Central memory CD8-positive, alpha-beta T cell (primary cell): ENCODE results near the gene PAFAH1B2.
"Not testable (repeated sequence)": the region's sequence is repeated elsewhere in the genome, so short reads cannot be mapped to it uniquely, and the experiment has no call there.

ENCODE experiments used
- ATAC-seq: fragments of 150-1000 bp; cut with Tn5 transposase; replicated peaks from 2 replicates; pipeline ENCODE4 v1.10.0; 2022; ENCODE audit warnings: mild to moderate bottlenecking, moderate FRiP score, moderate number of reproducible peaks; ENCODE audit not compliant: poor library complexity, severe bottlenecking; ENCODE audit errors: extremely low read depth
- DNase-seq, 2 donors: peaks; one replicate each; pipeline ENCODE4 v3.0.0; 2021; ENCODE audit warnings: low spot score in 2 of 2
- H3K27ac Mint-ChIP-seq: one replicate; pipeline ENCODE4 v1.8.0; 2022; ENCODE audit warnings: low read depth, mild to moderate bottlenecking, moderate library complexity, mixed read lengths
- H3K27me3 Mint-ChIP-seq: one replicate; pipeline ENCODE4 v1.8.0; 2022; ENCODE audit warnings: mixed read lengths
- H3K36me3 Mint-ChIP-seq: one replicate; pipeline ENCODE4 v1.8.0; 2022; ENCODE audit warnings: mild to moderate bottlenecking, moderate library complexity, mixed read lengths; ENCODE audit not compliant: insufficient read depth
- H3K4me1 Mint-ChIP-seq: one replicate; pipeline ENCODE4 v1.8.0; 2022; ENCODE audit warnings: mixed read lengths
- H3K4me3 Mint-ChIP-seq: one replicate; pipeline ENCODE4 v1.8.0; 2022; ENCODE audit warnings: mild to moderate bottlenecking, moderate library complexity, mixed read lengths
- H3K9me3 Mint-ChIP-seq: one replicate; pipeline ENCODE4 v1.8.0; 2022; ENCODE audit warnings: mixed read lengths

PAFAH1B2 gene

DNA sequence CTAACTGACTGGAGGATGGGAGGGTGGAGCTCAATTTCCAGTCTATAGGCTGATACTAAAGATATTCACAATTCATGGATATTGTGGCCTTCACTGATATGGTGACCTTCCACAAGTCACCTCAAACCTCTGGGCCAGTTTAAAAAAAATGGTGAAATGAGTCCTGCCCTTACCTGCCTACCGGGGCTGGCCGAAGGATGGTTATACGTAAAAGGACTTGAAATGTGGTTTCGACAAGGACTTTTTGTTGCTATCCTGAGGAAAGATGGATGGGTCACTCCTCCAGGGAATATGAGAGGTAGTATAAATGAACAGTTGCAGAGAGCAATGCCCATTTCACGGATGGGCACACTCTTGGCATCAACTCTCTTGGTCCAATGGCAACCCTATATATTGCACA, 63.4 kb downstream of the PAFAH1B2 start:
- Mint-ChIP-seq H3K4me1 (peaks cover 16% of the 10 kb centered on the region), H3K36me3 (peaks cover 40% of the 10 kb centered on the region)
- DNase-seq, ATAC-seq, H3K27ac Mint-ChIP-seq, H3K27me3 Mint-ChIP-seq, H3K4me3 Mint-ChIP-seq, H3K9me3 Mint-ChIP-seq: not testable (repeated sequence)

DNA sequence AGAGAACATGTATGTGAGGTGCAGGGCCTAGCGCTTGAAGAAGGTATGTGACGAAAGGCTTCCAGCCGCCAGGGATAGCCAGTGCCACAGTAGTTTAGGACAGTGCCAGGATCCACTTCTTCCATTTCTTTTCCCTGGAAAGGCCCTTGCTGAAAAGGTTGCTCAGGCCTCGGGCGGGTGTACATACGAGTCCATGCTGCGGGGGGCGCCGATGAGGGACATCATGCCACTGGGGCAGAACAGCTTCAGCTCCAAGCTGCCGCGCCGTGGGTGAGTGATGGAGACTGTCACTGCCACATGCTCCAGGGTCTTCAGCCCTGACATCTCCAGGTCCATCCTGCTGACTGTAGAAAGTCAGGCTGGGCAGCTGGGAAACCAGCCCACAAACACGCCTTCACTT, 64.6 kb downstream of the PAFAH1B2 start:
- not testable (repeated sequence) for ATAC-seq, H3K27ac Mint-ChIP-seq, DNase-seq, H3K9me3 Mint-ChIP-seq, H3K4me3 Mint-ChIP-seq, H3K27me3 Mint-ChIP-seq, H3K4me1 Mint-ChIP-seq
- peaks cover 47% of the 10 kb centered on the region for H3K36me3 Mint-ChIP-seq

- not testable (repeated sequence) for DNase-seq, H3K9me3 Mint-ChIP-seq, ATAC-seq, H3K27me3 Mint-ChIP-seq, H3K4me3 Mint-ChIP-seq
- Mint-ChIP-seq H3K4me1 (peaks cover 12% of the 10 kb centered on the region), H3K27ac (peak overlapping the region; percentile 10), H3K36me3 (peaks cover 51% of the 10 kb centered on the region)
Observed at GRCh38 chr11:117209351-117210125, 65.5 kb downstream of the PAFAH1B2 start.

DNA sequence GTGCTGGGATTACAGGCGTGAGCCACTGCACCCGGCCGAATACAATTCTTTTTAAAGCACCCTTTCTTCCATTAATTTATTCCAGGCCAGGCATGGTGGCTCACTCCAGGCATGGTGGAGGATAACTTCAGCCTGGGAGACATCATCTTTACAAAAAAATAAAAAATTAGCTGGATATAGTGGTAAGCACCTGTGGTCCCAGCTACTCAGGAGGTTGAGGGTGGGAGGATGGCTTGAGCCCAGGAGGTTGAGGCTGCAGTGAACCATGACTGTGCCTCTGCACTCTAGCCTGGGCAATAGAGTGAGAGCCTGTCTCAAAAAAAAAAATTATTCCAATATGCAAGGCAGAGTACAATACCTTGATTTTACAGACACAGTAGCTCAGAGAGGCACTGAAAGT, 66.5 kb downstream of the PAFAH1B2 start:
- peaks cover 52% of the 10 kb centered on the region for H3K36me3 Mint-ChIP-seq
- DNase-seq (no peak), ATAC-seq (no peak)
- no peaks in the 10 kb centered on the region for H3K9me3 Mint-ChIP-seq
- no peaks in the 10 kb centered on the region for H3K27me3 Mint-ChIP-seq
- H3K4me3 Mint-ChIP-seq = no peak overlapping the region
- peaks cover 15% of the 10 kb centered on the region for H3K4me1 Mint-ChIP-seq
- H3K27ac Mint-ChIP-seq = no peak overlapping the region

- H3K9me3 Mint-ChIP-seq = no peaks in the 10 kb centered on the region
- H3K36me3 Mint-ChIP-seq = peaks cover 72% of the 10 kb centered on the region
- no peak for ATAC-seq
- H3K27ac Mint-ChIP-seq = no peak overlapping the region
- DNase-seq = no peak
- H3K4me1 Mint-ChIP-seq = peaks cover 24% of the 10 kb centered on the region
- H3K27me3 Mint-ChIP-seq = no peaks in the 10 kb centered on the region
- no peak overlapping the region for H3K4me3 Mint-ChIP-seq
Observed at GRCh38 chr11:117212697-117213355, 68.7 kb downstream of the PAFAH1B2 start.

- H3K9me3 Mint-ChIP-seq = no peaks in the 10 kb centered on the region
- H3K27me3 Mint-ChIP-seq = no peaks in the 10 kb centered on the region
- no peak overlapping the region for H3K4me3 Mint-ChIP-seq
- ATAC-seq (no peak), DNase-seq (no peak)
- no peak overlapping the region for H3K27ac Mint-ChIP-seq
- peaks cover 82% of the 10 kb centered on the region for H3K36me3 Mint-ChIP-seq
- H3K4me1 Mint-ChIP-seq = peaks cover 31% of the 10 kb centered on the region
Observed at GRCh38 chr11:117214404-117215110, 70.5 kb downstream of the PAFAH1B2 start.

DNA sequence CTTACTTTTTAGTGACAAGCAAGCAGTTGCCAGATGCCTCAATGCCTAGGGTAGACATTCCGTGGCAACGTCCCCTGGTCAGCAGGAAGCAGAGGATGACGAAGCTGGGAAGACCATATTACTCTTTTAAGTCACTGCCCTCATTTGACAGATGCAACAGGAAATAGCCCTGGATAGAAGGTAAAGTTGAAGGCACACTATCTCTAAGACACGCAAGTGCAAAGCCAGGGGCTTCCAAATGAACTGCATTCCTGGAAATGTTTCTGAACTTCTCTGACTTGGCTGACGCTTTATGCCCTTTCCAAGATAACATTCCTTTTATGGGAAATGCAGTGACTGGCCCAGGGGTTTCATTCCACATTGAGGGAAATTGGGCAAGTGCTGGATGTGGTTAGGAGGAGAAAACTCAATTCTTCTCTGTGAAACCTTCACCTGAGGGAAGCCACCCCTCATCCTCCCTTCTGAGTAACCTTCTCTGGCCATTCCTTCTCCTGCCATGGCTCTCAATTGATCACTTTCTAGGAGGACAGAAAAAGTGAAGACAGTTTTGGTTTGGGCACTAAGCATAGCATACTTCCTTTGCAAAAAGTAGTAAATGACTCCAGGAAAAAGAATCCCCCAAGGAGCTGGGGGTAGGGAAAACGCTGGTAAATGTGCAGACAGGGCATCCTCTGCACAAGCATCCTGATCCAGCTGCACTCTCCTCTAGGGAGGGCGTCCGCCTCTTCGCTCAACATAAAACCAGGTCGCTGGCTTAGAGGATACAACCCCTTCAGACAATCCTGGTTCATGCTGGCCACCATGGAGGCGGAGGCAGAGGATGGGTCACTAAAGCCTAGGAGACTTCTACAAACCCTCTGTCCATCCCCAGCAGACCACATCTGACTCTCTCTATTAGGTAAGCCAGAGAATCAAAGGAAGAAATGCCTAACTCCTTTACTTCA, 73.3 kb downstream of the PAFAH1B2 start:
- peaks cover 36% of the 10 kb centered on the region for H3K4me1 Mint-ChIP-seq
- DNase-seq (no peak), ATAC-seq (no peak)
- H3K36me3 Mint-ChIP-seq = peaks cover 81% of the 10 kb centered on the region
- H3K27me3 Mint-ChIP-seq = no peaks in the 10 kb centered on the region
- no peaks in the 10 kb centered on the region for H3K9me3 Mint-ChIP-seq
- H3K4me3 Mint-ChIP-seq = no peak overlapping the region
- H3K27ac Mint-ChIP-seq = no peak overlapping the region

GRCh38 chr11:117218133-117218915, 74.2 kb downstream of the PAFAH1B2 start:
- H3K27ac Mint-ChIP-seq = peak overlapping the region; percentile 44
- peaks cover 37% of the 10 kb centered on the region for H3K4me1 Mint-ChIP-seq
- no peaks in the 10 kb centered on the region for H3K27me3 Mint-ChIP-seq
- DNase-seq = no peak
- H3K36me3 Mint-ChIP-seq = peaks cover 78% of the 10 kb centered on the region
- no peaks in the 10 kb centered on the region for H3K9me3 Mint-ChIP-seq
- ATAC-seq = no peak
- no peak overlapping the region for H3K4me3 Mint-ChIP-seq

DNA sequence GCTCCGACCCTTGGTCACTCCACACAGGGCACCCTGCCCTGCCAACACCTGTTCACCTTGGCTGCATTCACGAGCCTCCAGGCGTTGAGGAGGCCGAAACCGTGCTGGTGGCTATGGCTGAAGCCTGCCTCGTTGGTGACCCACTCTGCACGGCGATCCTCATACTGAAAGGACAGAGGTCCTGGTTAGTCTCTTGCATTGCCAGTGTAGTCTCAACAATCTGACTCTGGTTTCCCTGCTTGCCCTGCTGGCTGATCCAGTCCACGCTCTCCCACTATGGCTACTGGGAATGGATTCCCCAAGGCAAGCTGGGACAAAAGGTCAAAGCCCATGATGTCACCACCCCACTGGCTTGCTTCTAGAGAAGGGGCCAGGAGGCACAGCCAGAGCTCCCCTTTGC, 74.9 kb downstream of the PAFAH1B2 start:
- DNase-seq = no peak
- ATAC-seq = no peak
- peaks cover 72% of the 10 kb centered on the region for H3K36me3 Mint-ChIP-seq
- peaks cover 37% of the 10 kb centered on the region for H3K4me1 Mint-ChIP-seq
- no peaks in the 10 kb centered on the region for H3K9me3 Mint-ChIP-seq
- no peak overlapping the region for H3K4me3 Mint-ChIP-seq
- no peaks in the 10 kb centered on the region for H3K27me3 Mint-ChIP-seq
- peak overlapping the region; percentile 48 for H3K27ac Mint-ChIP-seq

DNA sequence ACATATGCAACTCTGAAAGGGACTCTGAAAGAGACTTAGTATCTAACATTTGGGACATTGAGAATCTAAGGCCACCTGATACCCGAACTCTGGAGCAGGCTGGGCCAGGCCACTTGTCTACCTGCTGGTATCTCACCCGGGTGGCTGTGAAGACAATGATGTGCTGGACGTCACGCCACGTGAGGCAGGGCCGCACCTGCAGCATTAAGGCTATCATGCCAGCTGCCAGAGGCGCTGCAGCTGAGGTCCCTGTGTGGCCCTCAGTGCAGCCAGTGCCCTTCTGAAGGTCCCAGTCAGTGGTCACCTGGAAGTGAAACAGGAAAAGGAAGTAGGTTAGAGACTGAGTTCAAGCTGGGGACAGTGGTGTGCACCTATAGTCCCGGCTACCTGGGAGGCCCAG, 75.4 kb downstream of the PAFAH1B2 start:
- H3K27me3 Mint-ChIP-seq = no peaks in the 10 kb centered on the region
- peak overlapping the region; percentile 48 for H3K27ac Mint-ChIP-seq
- H3K4me3 Mint-ChIP-seq = no peak overlapping the region
- no peak for ATAC-seq
- peaks cover 71% of the 10 kb centered on the region for H3K36me3 Mint-ChIP-seq
- no peak for DNase-seq
- H3K9me3 Mint-ChIP-seq = no peaks in the 10 kb centered on the region
- H3K4me1 Mint-ChIP-seq = peaks cover 37% of the 10 kb centered on the region

DNA sequence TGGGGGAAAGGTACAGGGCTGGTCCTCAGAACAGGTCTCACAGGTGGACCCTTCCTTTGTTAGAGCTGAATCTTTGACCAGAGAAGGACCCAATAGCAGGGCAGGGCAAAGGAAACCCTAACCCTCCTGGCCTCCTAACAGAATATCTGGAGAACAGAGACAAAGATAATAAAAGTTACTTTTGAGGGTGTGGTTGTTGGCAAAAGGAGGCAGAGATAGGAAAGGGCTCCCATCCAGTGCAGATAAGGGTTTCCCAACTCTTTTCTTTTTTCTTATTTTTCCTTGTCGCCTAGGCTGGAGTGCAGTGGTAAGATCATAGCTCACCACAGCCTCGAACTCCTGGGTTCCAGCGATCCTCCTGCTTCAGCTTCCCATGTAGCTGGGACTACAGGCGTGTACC, 75.9 kb downstream of the PAFAH1B2 start:
- no peak for DNase-seq
- H3K4me1 Mint-ChIP-seq = peaks cover 33% of the 10 kb centered on the region
- no peak overlapping the region for H3K27ac Mint-ChIP-seq
- H3K36me3 Mint-ChIP-seq = peaks cover 67% of the 10 kb centered on the region
- no peak overlapping the region for H3K4me3 Mint-ChIP-seq
- no peaks in the 10 kb centered on the region for H3K27me3 Mint-ChIP-seq
- no peaks in the 10 kb centered on the region for H3K9me3 Mint-ChIP-seq
- no peak for ATAC-seq
